MM.1S (cell line): ENCODE results near the gene RAG2.

Source experiments
- EZH2 ChIP-seq: fragments of 300-600 bp; sonication (generic); optimal IDR thresholded peaks from 2 replicates; pipeline ENCODE3; 2017; ENCODE audit warnings: low read depth, mild to moderate bottlenecking, antibody characterized with exemption, low read length, mixed read lengths
- EZH2phosphoT487 ChIP-seq: fragments of 300-600 bp; sonication (generic); IDR thresholded peaks from 2 replicates; pipeline ENCODE4 v1.6.1; 2018; ENCODE audit warnings: antibody characterized with exemption, low read length

GRCh38 chr11:36627471-36627870 lies 29.4 kb upstream of the RAG2 start:
- TF ChIP-seq EZH2: no peak
- no peak for TF ChIP-seq EZH2phosphoT487
